Choroid plexus epithelial cell (primary cell): ENCODE results near the gene ELF2.
"Not testable (repeated sequence)": the region's sequence is repeated elsewhere in the genome, so short reads cannot be mapped to it uniquely, and the experiment has no call there.

Experiments
- DNase-seq: peaks from one replicate; pipeline ENCODE4 v3.0.0-alpha.2; 2010; ENCODE audit warnings: low read depth
- H3K4me3 ChIP-seq: 2 replicates; pipeline ENCODE4 v1.5.1; 2011; ENCODE audit warnings: low read depth, mild to moderate bottlenecking, control low read depth, low read length, moderate library complexity
- CTCF ChIP-seq: conservative IDR thresholded peaks from 2 replicates; pipeline ENCODE4 v1.5.1; 2011; ENCODE audit warnings: low read depth, mild to moderate bottlenecking, control low read depth, inconsistent platforms, low read length, moderate library complexity

ELF2 gene

GRCh38 chr4:139078926-139079325, 98.1 kb downstream of the ELF2 start:
- no peak for TF ChIP-seq CTCF
- DNase-seq, result no peak
- H3K4me3 ChIP-seq, result no peak overlapping the region

DNA sequence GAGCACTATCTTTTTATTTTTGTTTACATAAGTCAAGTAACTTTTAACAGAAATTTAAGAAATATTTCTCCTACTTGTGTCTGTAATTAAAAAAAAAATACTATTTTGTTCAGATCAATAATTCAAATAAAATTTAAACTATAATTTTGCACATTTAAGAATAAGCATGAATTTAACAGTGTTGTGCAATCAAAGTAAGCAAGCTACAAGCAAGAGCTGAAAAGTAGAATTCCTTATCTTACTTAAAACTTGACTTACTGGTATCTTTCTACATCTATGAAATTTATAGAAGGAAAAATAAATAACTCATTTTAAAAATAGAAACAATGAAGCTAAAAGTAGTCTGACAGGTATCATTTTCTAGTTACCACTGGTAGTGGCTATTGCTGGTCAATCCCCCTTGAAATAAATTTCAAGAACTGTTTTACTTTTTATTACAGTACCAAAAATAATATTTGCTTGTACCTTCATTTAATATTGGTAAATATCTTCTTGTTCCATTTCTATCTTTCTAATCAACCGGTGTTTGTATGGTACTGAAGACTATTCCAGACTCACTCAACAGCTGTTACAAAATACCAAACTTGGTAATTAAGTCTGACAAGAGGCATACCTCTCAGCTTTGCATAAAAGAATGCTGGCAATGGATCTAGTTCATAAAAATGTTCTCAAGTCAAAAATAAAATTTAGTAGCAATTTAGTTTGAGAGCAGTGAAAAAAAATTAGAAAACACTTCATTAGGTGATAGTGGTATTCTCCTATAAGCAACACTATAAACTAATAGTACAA, 99.3 kb downstream of the ELF2 start:
- TF ChIP-seq CTCF, result no peak
- DNase-seq, result no peak
- no peak overlapping the region for H3K4me3 ChIP-seq

GRCh38 chr4:139076016-139076744, 100.8 kb downstream of the ELF2 start:
- no peak for TF ChIP-seq CTCF

DNA sequence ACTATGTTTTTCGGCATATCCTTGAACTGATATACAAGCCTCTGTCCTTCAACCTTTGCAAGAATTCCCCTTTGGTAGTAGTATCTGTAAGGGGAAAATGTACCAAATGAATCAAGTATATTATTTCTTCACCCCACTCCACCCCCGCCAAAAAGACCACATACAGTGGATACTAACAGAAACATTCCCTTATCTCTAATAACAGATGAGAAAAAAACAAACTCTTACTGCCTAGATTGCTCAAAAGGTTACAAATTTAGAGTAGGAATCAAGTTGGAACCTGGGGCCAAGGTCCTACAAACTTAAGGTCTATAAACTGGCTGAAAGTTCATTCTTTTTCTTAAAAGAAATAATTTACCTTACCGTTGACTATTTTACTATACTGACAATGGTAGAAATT, 116.4 kb downstream of the ELF2 start:
- H3K4me3 ChIP-seq, result no peak overlapping the region
- DNase-seq, result no peak
- TF ChIP-seq CTCF, result no peak

More at GRCh38 chr4:139076016-139076744, 100.8 kb downstream of the ELF2 start:
- H3K4me3 ChIP-seq, result no peak overlapping the region
- no peak for DNase-seq

- not testable (repeated sequence) for H3K4me3 ChIP-seq, DNase-seq
Observed at GRCh38 chr4:139059026-139059425, 118.0 kb downstream of the ELF2 start.

GRCh38 chr4:139054791-139055505, 122.1 kb downstream of the ELF2 start:
- TF ChIP-seq CTCF, result no peak
- peak; percentile 47 for DNase-seq

DNA sequence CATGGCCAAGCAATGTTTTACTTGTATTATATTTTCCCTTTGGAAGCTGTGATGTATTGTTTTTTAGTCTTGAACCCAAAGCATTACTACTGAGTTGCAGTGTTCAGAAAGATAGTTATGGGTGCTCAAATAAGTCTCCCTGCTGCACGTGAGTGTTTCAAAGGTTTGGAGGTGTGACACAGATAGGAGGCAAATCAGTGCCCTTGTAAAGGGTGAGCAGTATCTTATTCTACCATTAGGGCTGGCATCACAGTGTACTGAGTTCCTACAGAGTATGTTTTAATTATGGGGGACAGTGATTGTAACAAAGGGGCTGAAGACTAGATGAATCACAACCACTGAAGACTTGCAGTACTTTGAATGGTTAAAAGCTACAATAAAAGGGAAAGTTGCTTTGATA, 123.1 kb downstream of the ELF2 start:
- H3K4me3 ChIP-seq, result no peak overlapping the region
- no peak for DNase-seq
- TF ChIP-seq CTCF, result no peak

More at GRCh38 chr4:139054791-139055505, 122.1 kb downstream of the ELF2 start:
- H3K4me3 ChIP-seq, result no peak overlapping the region
